HuH-7 (cell line): ENCODE results near the gene AURKAIP1.

ENCODE experiments used
- DNase-seq: peaks from one replicate; pipeline ENCODE4 v3.0.0; 2011; ENCODE audit warnings: low spot score

AURKAIP1 gene

DNA sequence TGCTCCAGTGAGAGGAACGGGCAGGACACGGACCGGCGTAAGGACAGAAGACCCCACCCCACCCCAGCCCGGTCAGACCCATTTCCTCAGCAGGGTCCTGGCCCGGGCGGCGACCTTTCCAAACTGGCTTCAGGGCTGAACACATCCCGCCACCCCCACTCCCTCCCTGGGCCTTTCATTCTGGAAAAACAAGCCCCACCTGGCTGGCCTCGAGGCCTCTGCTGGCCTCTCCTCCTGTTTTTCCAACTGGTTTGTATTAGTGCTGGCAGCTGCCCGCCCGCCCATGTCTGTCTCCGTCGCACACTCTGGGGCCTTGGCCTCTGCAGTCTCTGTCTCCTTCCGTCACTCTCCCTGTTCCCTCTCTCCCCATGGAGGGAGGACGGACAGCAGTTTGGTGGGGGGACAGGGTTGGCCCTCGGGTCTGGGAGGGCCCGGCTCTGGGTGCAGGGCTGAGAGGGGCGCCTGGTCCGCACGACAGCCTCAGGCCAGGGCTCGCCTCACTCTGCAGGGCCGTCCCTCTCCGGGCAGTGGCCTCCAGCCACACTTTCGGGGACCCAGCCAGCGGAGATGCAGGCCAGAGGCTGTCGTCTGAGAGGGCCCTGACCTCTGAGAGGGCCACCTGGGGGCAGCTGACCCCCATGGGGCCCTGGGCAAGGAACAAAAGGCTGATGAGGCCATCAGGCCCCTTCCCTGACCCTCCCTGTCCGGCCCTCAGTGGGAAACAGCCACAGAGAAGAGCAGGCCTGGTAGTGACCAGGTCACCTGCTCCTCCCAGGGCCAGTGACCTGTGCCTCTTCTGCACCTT is 15.1 kb downstream of the AURKAIP1 start:
- no peak for DNase-seq

GRCh38 chr1:1359308-1359663 is 15.7 kb downstream of the AURKAIP1 start:
- DNase-seq, result no peak

- no peak for DNase-seq
Measured at GRCh38 chr1:1358433-1359271, 16.4 kb downstream of the AURKAIP1 start, which contains the start of gene MXRA8. Gene MXRA8 (minus strand): TSS chr1:1358555. CDS start chr1:1358504, 51 bp downstream.

DNA sequence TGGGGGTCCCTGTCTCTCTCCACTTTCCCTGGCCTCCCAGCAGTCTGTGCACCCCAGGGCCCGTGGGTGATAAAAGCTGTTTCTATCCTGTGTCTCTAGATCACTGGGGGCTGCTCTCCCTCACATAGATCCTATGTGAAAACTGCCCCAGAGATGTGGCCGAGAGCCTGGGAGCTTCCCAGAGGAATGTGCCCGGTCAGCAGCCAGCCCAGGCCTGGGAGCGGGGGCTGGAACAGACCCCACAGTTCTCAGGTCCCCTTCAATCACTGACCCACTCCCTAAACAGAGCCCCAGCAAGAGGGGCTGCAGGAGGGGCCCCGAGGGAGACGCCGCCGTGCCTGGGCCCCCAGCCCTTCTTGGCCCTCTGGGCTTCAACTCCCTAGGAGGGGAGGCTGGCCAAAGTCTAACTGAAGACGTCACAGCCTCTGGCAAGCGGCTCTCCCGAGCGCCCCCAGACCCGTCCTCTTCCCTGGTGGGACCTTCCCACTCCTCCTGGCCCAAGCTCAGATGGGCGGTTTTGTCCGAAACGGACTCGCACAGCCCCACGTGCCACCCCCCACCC is 17.1 kb downstream of the AURKAIP1 start:
- DNase-seq, result no peak

- DNase-seq, result no peak
Measured at GRCh38 chr1:1356796-1357401, 18.1 kb downstream of the AURKAIP1 start.

GRCh38 chr1:1356166-1356795 is 18.7 kb downstream of the AURKAIP1 start:
- DNase-seq, result no peak

DNA sequence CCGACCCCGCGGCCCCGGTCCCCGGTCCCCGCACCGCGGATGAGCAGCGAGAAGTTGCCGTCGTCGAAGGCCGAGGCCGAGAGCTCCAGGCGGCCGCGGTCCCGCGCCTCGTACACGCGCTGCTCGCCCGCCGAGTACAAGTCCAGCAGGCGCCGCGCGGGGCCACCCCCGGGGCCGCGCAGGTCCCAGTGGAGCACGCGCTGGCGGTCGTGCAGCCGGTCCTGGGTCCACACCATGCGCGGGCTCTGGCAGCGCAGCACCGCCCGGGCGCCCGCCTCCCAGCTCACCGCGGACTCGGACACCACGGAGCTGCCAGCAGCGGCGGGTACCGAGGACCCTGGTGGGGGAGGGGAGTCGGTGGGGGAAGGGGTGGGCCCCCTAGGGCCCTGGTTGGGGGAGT is 19.6 kb downstream of the AURKAIP1 start:
- no peak for DNase-seq

DNA sequence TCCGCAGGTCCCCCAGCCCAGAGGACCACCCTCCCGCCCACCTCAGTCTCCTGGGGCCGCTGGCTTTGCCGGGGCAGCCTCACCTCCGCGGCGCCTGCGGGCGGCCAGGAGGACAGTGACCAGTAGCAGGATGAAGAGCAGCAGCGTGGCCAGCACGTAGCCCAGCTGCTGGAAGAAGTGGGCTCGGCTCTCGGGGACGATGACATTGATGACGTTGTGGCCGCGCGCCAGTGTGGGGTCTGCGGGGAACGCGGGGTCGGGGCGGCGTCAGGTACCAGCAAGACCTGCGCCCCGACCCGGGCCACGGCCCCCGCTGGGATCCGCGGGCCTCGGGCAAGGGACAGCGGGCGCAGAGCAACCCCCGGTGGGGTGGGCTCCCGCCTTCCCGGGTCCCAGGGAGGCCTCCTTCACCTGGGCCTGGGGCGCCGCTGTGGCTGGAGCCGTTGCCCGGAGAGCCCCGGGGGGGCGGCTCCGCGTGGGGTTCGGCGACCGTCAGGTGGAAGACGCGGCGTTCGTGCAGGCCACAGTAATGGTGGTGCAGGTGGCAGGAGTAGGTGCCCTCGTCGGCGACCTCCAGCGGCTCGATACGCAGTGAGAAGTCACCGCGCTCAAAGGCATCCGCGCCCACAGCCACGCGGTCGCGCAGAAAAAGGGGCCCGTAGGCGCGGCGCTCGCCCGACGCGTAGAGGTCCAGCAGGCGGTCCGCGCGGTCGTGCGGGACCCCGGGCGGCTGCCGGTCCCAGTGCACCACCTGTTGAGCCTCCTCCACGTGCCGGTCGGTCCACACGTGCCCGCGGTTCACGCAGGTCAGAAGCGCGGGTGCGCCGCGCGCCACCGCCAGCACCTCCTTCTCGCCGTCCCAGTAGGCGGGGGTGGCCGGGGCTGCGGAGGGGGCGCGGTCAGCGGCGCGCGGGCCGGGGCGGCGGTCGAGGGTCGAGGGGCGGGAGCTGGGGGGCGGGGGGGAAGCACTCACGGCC is 20.4 kb downstream of the AURKAIP1 start:
- DNase-seq, result no peak

DNA sequence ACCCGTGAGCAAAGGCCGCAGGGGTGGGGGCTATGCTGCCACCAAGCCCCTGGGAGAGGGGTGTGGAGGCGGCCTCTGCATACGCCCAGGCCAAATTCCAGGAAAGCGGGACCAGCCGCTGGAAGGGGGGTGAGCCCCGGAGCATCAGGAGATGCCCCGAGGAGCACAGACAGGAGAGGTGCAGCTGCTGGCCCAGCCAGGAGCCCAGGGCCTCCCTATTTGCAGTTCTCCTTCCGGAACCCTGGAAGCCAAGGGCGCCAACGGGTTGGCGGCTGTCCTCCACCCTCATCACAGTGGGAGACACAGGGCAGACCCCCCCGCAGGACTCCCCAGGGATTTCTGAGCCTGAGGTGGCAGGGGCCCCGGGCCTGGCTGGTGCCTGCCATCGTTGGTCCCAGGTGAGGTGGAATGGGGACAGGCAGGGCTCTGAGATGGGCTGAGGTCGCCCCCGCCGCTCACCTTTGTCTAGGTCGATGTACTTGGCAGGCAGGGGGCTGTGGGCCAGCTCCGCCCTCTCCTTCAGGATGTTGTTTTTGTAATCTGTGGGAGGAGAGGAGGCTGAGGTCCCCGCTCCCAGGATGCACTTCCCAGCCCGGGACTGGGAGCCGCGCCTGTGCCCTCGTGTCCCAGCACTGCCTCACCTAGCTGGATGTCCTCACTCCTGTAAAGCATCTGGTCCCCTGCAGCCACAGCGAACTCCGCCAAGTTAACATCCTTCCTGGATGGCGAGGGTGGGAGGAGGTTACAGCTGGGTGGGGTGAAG is 21.4 kb downstream of the AURKAIP1 start:
- no peak for DNase-seq

DNA sequence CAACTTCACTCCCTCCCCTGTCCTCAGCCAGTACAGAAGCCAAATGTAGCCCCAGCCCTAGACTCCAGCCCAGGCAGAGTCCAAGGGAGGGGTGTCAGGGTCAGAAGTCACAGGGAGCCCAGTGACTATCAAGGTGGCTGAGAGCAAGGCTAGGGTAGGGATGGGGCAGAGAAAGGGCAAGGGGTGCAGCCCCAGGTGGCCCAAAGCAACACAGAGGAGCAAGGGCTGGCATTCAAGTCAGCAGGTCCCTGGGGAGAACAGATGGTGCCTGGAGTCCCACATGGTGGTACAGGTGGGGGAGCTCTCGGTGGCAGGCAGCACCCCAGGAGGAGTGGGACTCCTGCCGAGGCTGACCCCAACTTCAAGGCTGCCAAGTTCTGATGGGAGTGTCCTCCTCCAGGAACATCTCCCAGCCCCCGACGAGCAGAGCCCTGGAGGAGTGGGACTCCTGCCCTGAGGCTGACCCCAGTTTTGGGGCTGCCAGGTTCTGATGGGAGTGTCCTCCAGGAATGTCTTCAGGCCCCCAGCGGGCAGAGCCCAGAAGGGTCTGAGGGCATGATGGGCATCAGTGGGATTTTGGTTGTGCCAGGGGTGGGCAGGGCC is 22.1 kb downstream of the AURKAIP1 start:
- no peak for DNase-seq

GRCh38 chr1:1351511-1352427 is 23.2 kb downstream of the AURKAIP1 start:
- DNase-seq, result no peak

DNA sequence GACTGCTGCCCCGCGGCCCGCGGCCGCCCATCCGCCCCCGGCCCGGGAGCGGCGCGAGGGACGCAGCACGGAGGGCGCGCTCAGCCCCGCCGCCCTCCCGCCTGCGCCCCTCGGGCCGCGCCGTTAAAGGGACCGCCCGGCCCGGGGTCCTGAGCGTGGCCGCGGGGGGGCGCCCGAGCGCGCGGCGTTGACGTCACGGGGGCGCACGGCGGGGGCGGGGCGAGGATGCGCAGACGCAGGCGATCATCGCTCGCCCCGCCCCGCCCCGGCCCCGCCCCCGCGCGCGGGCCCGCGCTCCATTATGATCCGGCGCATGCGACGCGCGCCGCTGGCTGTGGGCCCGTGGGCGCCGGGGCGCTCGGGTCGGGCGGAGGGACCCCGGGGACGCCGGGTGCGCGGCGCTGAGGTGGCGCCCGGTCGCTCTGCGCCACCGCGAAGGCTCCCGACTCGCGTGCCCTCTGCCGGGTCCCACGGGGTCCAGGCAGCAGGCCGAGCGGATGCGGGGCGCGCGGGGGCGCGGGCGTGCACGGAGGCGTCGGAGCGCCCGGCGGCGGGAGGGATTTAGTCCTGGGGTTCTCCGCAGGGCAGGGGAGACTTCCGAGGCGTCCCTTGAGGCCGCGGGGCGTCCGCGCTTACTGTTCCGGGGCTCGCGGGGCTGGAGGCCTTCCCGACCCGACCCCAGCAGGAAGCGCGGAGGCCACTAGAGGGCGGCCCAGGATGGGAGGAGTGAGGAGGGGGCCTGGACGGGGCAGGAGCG is 25.6 kb downstream of the AURKAIP1 start, which contains the start of gene DVL1:
Gene DVL1 (minus strand): TSS at position 163 of the 757 bp plus-strand sequence. CDS start 353 bp downstream, outside the sequence.
- peak; percentile 83 for DNase-seq

GRCh38 chr1:1348420-1349255 is 26.4 kb downstream of the AURKAIP1 start:
- no peak for DNase-seq

GRCh38 chr1:1347663-1348419 is 27.2 kb downstream of the AURKAIP1 start:
- peak; percentile 81 for DNase-seq

- no peak for DNase-seq
Measured at GRCh38 chr1:1347026-1347595, 27.9 kb downstream of the AURKAIP1 start.

DNA sequence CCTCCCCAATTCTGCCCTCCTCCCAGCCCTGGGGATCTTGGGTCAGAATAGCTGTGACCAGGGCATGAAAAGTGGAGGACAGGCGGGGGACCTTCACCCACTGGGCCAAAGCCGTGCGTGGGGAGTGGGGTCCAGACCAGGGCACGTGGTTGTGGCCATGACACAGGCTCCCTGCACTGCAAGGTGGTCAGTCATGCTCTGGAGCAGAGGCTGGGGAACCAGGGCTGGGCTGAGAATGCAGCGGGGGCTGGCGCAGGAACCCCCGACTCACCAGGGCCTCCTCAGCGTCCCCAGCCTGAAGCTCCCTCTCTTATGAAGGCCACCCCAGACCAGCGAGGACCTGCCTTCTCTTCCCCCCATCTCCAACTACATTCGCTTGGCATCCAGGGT is 28.5 kb downstream of the AURKAIP1 start:
- no peak for DNase-seq
